Measurements from ENCODE around the gene SGCD. TPM values are rescaled to one million over a fixed set of nuclear protein-coding genes. Genes with fewer than 3 reads are reported as not detected.

SGCD gene
- total RNA-seq, 5 donors from 2014 or later (not counting 1 experiment from before 2014, with no cell fraction given), result 0.13 to 2.4 (median 0.22) TPM

DNA sequence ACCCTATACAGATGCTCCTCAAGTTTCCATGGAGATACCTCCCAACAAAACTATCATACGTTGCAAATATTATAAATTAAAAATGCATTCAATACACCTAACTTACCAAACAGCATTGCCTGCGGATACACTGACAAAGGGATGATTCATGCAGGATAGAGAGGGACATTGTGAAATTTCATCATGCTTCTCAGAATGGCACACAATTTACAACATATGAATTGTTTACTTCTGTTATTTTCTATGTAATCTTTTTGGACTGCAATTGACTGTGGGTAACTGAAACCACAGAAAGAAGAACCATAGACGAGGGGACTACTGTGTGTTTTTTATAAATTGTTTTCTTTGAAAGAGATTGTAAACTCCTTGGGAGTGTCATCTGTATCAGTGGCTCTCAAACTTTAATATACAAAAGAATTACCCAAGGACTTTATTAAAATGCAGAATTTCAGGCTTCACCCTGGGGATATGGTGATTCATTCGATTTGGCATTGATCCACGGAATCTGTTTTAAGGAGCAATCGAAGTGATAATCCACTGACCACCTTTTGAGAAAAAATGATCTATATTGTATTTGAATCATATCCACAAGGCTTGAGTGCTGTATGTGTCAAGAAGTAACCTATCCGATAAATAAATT is 146.4 kb downstream of the SGCD start:
- no peak overlapping the region for H3K27ac Mint-ChIP-seq
- ATAC-seq (replicated peaks in 1 of 4), result no peak

DNA sequence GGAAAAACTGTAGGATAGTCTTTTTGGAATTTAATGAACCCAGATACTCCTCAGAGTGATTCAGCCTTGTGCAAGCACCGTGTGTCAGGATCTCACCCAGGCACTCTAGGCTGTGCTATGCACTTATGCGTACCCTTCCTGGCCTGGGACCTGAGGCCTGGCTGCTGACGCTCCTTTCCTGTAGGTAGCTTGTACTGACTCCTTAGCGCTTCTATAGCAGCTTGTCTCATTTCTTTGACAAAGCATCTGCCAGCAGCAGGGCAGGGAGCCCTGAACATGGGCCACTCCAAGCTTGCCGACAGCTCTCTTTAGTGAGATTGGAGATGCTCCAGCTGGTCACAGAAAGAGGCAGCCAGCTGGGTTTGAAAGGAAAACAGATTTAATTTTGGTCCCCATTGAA is 147.3 kb downstream of the SGCD start:
- WGBS (ENCODE audit: insufficient coverage), result 95% methylated on average over 4 of the region's 5 CpGs
- Histone ChIP-seq H3K27me3 (replicated peaks in 1 of 2; ENCODE audit: control insufficient read depth in 2 of 2, extremely low read depth in 1 of 2, insufficient read depth in 2 of 2, low read length in 1 of 2) (no peaks in the 10 kb centered on the region), H3K4me1 (ENCODE audit: control insufficient read depth in 1 of 2, extremely low read depth in 1 of 2, insufficient read depth in 2 of 2, low read length in 2 of 2) (no peaks in the 10 kb centered on the region), H3K27ac (ENCODE audit: low read length) (no peak overlapping the region), H3K4me3 (ENCODE audit: control insufficient read depth in 1 of 2, extremely low read depth in 1 of 2, low read length in 1 of 2) (no peak overlapping the region), H3K9me3 (no peaks in the 10 kb centered on the region), H3K36me3 (ENCODE audit: control insufficient read depth in 2 of 2, extremely low read depth in 1 of 2, insufficient read depth in 1 of 2, low read length in 1 of 2) (no peaks in the 10 kb centered on the region)
- H3K27me3 Mint-ChIP-seq, result peaks cover 12 to 16% of the 10 kb centered on the region in 2 donors
- no peak overlapping the region for H3K27ac Mint-ChIP-seq
- DNase-seq (no peak), ATAC-seq (replicated peaks in 1 of 4) (no peak)
- H3K4me1 Mint-ChIP-seq, result no peaks in the 10 kb centered on the region
- ChIA-PET POLR2A (no interaction called here), CTCF (no interaction called here)
- H3K9me3 Mint-ChIP-seq, result no peaks in the 10 kb centered on the region
- H3K36me3 Mint-ChIP-seq, result no peaks in the 10 kb centered on the region
- H3K4me3 Mint-ChIP-seq, result no peak overlapping the region

More for the DNA sequence above, 146.4 kb downstream of the SGCD start:
- no peaks in the 10 kb centered on the region for H3K9me3 Mint-ChIP-seq
- Histone ChIP-seq H3K36me3 (ENCODE audit: control insufficient read depth in 2 of 2, extremely low read depth in 1 of 2, insufficient read depth in 1 of 2, low read length in 1 of 2) (no peaks in the 10 kb centered on the region), H3K27ac (ENCODE audit: low read length) (no peak overlapping the region), H3K4me1 (ENCODE audit: control insufficient read depth in 1 of 2, extremely low read depth in 1 of 2, insufficient read depth in 2 of 2, low read length in 2 of 2) (no peaks in the 10 kb centered on the region), H3K9me3 (no peaks in the 10 kb centered on the region), H3K4me3 (ENCODE audit: control insufficient read depth in 1 of 2, extremely low read depth in 1 of 2, low read length in 1 of 2) (no peak overlapping the region), H3K27me3 (replicated peaks in 1 of 2; ENCODE audit: control insufficient read depth in 2 of 2, extremely low read depth in 1 of 2, insufficient read depth in 2 of 2, low read length in 1 of 2) (no peaks in the 10 kb centered on the region)
- no CpG with 5 or more reads among the region's 7 CpGs for WGBS (ENCODE audit: insufficient coverage)
- CTCF ChIA-PET, result no interaction called here
- peaks cover 12 to 16% of the 10 kb centered on the region in 2 donors for H3K27me3 Mint-ChIP-seq
- no peaks in the 10 kb centered on the region for H3K36me3 Mint-ChIP-seq
- no peak overlapping the region for H3K4me3 Mint-ChIP-seq
- POLR2A ChIA-PET, result no interaction called here
- H3K4me1 Mint-ChIP-seq, result no peaks in the 10 kb centered on the region
- DNase-seq, result no peak

DNA sequence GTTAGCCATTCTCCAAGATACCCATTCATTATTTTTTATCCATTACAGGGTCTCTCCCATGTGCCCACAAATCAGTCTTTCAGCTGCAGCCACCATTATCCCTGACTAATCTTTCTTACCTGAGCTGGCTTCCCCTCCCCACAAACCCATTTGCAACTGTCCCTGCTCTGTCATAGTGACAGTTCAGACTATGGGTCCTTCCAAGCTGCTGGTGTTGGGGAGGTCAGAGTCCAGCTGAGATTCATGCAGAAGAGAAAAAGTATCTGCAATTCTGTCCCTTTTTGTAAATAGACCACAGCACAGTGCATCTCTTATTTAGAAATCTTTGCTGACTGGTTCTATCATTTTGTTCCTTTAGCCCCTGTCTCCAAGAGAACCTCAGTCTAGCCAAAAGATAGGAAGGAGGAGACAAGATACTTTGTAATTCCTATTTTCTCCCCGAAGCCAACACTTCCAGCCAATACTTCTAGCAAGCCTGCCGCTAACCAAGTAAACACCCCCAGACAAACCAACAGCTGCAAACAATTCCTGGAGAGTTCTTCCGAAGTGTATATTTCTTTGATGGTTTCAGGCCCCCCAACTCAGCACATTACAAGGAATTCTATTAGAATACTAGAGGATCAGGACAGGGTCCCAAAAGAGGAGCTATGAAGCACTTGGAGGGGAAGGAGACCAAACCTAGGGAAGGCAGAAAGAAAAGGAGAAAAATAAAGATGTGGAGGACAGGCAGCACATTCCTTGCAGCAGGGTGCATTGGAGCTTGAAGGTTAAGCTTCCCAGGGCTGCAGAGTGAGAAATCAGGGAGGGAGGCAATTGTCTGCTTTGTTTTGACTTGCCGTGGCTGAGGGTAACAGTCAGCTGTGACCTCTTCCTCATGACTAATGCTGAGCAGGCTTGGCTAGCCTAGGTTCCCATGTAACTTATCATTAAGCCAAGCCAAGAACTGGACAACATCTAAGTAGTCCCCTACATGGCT is 148.5 kb downstream of the SGCD start:
- no peaks in the 10 kb centered on the region for H3K9me3 ChIP-seq
- Mint-ChIP-seq H3K4me3 (no peak overlapping the region), H3K4me1 (no peaks in the 10 kb centered on the region), H3K9me3 (no peaks in the 10 kb centered on the region), H3K36me3 (no peaks in the 10 kb centered on the region), H3K27ac (no peak overlapping the region), H3K27me3 (peaks cover 11 to 12% of the 10 kb centered on the region in 2 donors)
- no peaks in the 10 kb centered on the region for H3K36me3 ChIP-seq (ENCODE audit: control insufficient read depth in 2 of 2, extremely low read depth in 1 of 2, insufficient read depth in 1 of 2, low read length in 1 of 2)
- H3K27ac ChIP-seq (ENCODE audit: low read length), result no peak overlapping the region
- no peaks in the 10 kb centered on the region for H3K4me1 ChIP-seq (ENCODE audit: control insufficient read depth in 1 of 2, extremely low read depth in 1 of 2, insufficient read depth in 2 of 2, low read length in 2 of 2)
- H3K4me3 ChIP-seq (ENCODE audit: control insufficient read depth in 1 of 2, extremely low read depth in 1 of 2, low read length in 1 of 2), result no peak overlapping the region
- ChIA-PET CTCF (no interaction called here), POLR2A (no interaction called here)
- no peaks in the 10 kb centered on the region for H3K27me3 ChIP-seq (replicated peaks in 1 of 2; ENCODE audit: control insufficient read depth in 2 of 2, extremely low read depth in 1 of 2, insufficient read depth in 2 of 2, low read length in 1 of 2)
- ATAC-seq (replicated peaks in 1 of 4) (no peak), DNase-seq (no peak)
- 0% methylated on average over 1 of the region's 4 CpGs for WGBS (ENCODE audit: insufficient coverage)

DNA sequence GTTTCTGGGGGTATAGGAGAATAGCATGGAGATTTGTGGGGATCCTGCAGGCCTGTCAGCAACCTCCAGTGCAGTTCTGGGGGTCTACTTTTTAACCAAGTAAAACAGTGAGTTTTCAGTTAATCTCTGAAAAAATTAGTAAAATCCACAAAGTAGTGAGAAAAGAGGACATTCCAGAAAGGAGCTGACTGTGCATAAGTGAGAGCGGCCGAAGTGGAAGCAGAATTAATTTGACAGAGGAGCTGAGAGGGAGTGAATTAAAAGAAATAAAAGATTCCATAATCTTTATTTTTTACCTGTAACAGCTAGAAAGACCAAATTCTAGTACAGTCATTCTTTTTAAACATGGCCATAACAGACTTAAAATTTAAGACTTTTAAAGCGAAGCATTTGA is 149.2 kb downstream of the SGCD start:
- H3K4me3 ChIP-seq (ENCODE audit: control insufficient read depth in 1 of 2, extremely low read depth in 1 of 2, low read length in 1 of 2), result no peak overlapping the region
- POLR2A ChIA-PET, result interaction anchor here in 1 of 2 donors (0.6 kb wide), 1 partner anchor 265 kb away, joined by 3 read pairs; no protein-coding TSS in a partner anchor

DNA sequence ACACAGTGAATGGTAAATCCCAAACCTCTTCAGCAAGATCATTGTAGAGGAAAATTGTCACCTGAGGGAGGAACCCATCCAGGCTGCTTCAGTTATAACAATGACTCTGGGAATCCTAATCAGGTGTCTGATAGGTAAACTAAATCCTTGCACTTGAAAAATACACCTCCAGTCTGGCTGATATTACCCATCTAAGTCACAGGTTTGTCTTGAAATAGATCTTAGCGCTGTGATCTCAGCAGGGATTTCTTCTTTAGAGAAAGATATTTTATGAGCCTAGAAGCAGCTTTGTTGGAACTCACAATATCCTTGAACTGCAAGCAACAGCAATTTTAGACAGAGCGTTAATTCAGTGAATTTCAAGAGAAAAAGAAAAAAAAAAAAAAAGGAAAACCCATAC is 149.7 kb downstream of the SGCD start:
- no CpG with 5 or more reads among the region's 2 CpGs for WGBS (ENCODE audit: insufficient coverage)
- POLR2A ChIA-PET, result interaction anchor here in 1 of 2 donors (0.6 kb wide), 1 partner anchor 264 kb away, joined by 3 read pairs; no protein-coding TSS in a partner anchor

More for the DNA sequence above, 149.2 kb downstream of the SGCD start:
- CTCF ChIA-PET, result no interaction called here
- Histone ChIP-seq H3K9me3 (no peaks in the 10 kb centered on the region), H3K27ac (ENCODE audit: low read length) (no peak overlapping the region), H3K4me1 (ENCODE audit: control insufficient read depth in 1 of 2, extremely low read depth in 1 of 2, insufficient read depth in 2 of 2, low read length in 2 of 2) (no peaks in the 10 kb centered on the region), H3K36me3 (ENCODE audit: control insufficient read depth in 2 of 2, extremely low read depth in 1 of 2, insufficient read depth in 1 of 2, low read length in 1 of 2) (no peaks in the 10 kb centered on the region), H3K27me3 (replicated peaks in 1 of 2; ENCODE audit: control insufficient read depth in 2 of 2, extremely low read depth in 1 of 2, insufficient read depth in 2 of 2, low read length in 1 of 2) (no peaks in the 10 kb centered on the region)
- Mint-ChIP-seq H3K4me3 (no peak overlapping the region), H3K27me3 (peaks cover 12 to 16% of the 10 kb centered on the region in 2 donors), H3K9me3 (no peaks in the 10 kb centered on the region), H3K36me3 (no peaks in the 10 kb centered on the region), H3K27ac (no peak overlapping the region), H3K4me1 (no peaks in the 10 kb centered on the region)
- no CpG with 5 or more reads among the region's 3 CpGs for WGBS (ENCODE audit: insufficient coverage)
- no peak for ATAC-seq (replicated peaks in 1 of 4)
- no peak for DNase-seq

DNA sequence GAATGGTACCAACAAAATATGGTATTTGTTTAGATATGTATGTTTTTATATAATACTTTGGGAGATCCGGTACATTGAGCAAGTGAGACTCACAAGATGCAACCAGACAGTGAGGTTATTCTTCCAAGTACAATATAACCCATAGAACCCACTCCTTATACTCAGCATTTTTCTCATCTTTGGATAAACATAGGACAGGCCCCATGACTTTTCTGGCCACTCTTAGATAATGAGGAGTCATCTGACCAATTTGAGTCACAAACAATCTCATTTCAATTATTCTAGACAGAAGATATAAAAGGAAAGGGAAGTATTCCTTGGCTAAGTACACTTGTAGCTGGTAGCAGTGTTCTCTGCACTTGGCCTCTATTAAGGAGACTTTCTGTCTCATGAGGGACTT is 150.2 kb downstream of the SGCD start:
- no peaks in the 10 kb centered on the region for H3K4me1 ChIP-seq (ENCODE audit: control insufficient read depth in 1 of 2, extremely low read depth in 1 of 2, insufficient read depth in 2 of 2, low read length in 2 of 2)
- ChIA-PET CTCF (interaction anchor here (0.6 kb wide), 2 partner anchors 14 to 1505 kb away, joined by 3 to 6 read pairs; no protein-coding TSS in a partner anchor), POLR2A (no interaction called here)
- Mint-ChIP-seq H3K27me3 (peaks cover 9 to 13% of the 10 kb centered on the region in 2 donors), H3K36me3 (no peaks in the 10 kb centered on the region), H3K4me3 (no peak overlapping the region), H3K27ac (no peak overlapping the region), H3K9me3 (no peaks in the 10 kb centered on the region), H3K4me1 (no peaks in the 10 kb centered on the region)
- WGBS (ENCODE audit: insufficient coverage), result no CpG with 5 or more reads among the region's 1 CpG
- no peaks in the 10 kb centered on the region for H3K27me3 ChIP-seq (replicated peaks in 1 of 2; ENCODE audit: control insufficient read depth in 2 of 2, extremely low read depth in 1 of 2, insufficient read depth in 2 of 2, low read length in 1 of 2)
- H3K9me3 ChIP-seq, result no peaks in the 10 kb centered on the region
- H3K27ac ChIP-seq (ENCODE audit: low read length), result no peak overlapping the region
- ATAC-seq (replicated peaks in 1 of 4) (no peak), DNase-seq (no peak)
- no peaks in the 10 kb centered on the region for H3K36me3 ChIP-seq (ENCODE audit: control insufficient read depth in 2 of 2, extremely low read depth in 1 of 2, insufficient read depth in 1 of 2, low read length in 1 of 2)
- no peak overlapping the region for H3K4me3 ChIP-seq (ENCODE audit: control insufficient read depth in 1 of 2, extremely low read depth in 1 of 2, low read length in 1 of 2)

More for the DNA sequence above, 149.7 kb downstream of the SGCD start:
- CTCF ChIA-PET, result no interaction called here
- ATAC-seq (replicated peaks in 1 of 4) (no peak), DNase-seq (no peak)
- Mint-ChIP-seq H3K36me3 (no peaks in the 10 kb centered on the region), H3K27me3 (peaks cover 12 to 16% of the 10 kb centered on the region in 2 donors), H3K4me3 (no peak overlapping the region), H3K9me3 (no peaks in the 10 kb centered on the region), H3K4me1 (no peaks in the 10 kb centered on the region), H3K27ac (no peak overlapping the region)
- Histone ChIP-seq H3K4me1 (ENCODE audit: control insufficient read depth in 1 of 2, extremely low read depth in 1 of 2, insufficient read depth in 2 of 2, low read length in 2 of 2) (no peaks in the 10 kb centered on the region), H3K27me3 (replicated peaks in 1 of 2; ENCODE audit: control insufficient read depth in 2 of 2, extremely low read depth in 1 of 2, insufficient read depth in 2 of 2, low read length in 1 of 2) (no peaks in the 10 kb centered on the region), H3K36me3 (ENCODE audit: control insufficient read depth in 2 of 2, extremely low read depth in 1 of 2, insufficient read depth in 1 of 2, low read length in 1 of 2) (no peaks in the 10 kb centered on the region), H3K4me3 (ENCODE audit: control insufficient read depth in 1 of 2, extremely low read depth in 1 of 2, low read length in 1 of 2) (no peak overlapping the region), H3K9me3 (no peaks in the 10 kb centered on the region), H3K27ac (ENCODE audit: low read length) (no peak overlapping the region)
